IPS-20b (cell line): Measurements from ENCODE around the gene SPTBN5.
A peak's percentile ranks its signal among the peaks of the same experiment; 100 is the strongest.
"Not testable (repeated sequence)": the region's sequence is repeated elsewhere in the genome, so short reads cannot be mapped to it uniquely, and the experiment has no call there.

Experiments used
- H3K27ac ChIP-seq: one replicate; pipeline ENCODE4 v1.5.1; 2013; ENCODE audit warnings: low read length
- H3K27me3 ChIP-seq: 2 replicates; pipeline ENCODE4 v1.6.1; 2013; ENCODE audit warnings: mild to moderate bottlenecking, low read length, inconsistent platforms; ENCODE audit not compliant: insufficient read depth
- H3K36me3 ChIP-seq: 2 replicates; pipeline ENCODE4 v1.6.1; 2013; ENCODE audit warnings: low read depth, mild to moderate bottlenecking, inconsistent platforms, low read length, moderate library complexity; ENCODE audit not compliant: insufficient read depth
- H3K4me1 ChIP-seq: 2 replicates; pipeline ENCODE4 v1.6.1; 2013; ENCODE audit warnings: mild to moderate bottlenecking, control low read depth, inconsistent platforms, low read length, moderate library complexity; ENCODE audit not compliant: insufficient read depth
- H3K4me3 ChIP-seq: 2 replicates; pipeline ENCODE4 v1.5.1; 2013; ENCODE audit warnings: mild to moderate bottlenecking, low read length, inconsistent platforms
- H3K9ac ChIP-seq: 2 replicates; pipeline ENCODE4 v1.6.1; 2013; ENCODE audit warnings: low read depth, mild to moderate bottlenecking, inconsistent platforms, low read length, moderate library complexity
- H3K9me3 ChIP-seq: 2 replicates; pipeline ENCODE4 v1.6.1; 2013; ENCODE audit warnings: mild to moderate bottlenecking, low read depth, low read length, inconsistent platforms; ENCODE audit not compliant: insufficient read depth

The SPTBN5 gene

GRCh38 chr15:41832208-41832607 lies 61.6 kb downstream of the SPTBN5 start:
- Histone ChIP-seq H3K27me3 (peaks cover 6% of the 10 kb centered on the region; the same call in 1 of the 2 replicates), H3K9me3 (no peaks in the 10 kb centered on the region), H3K36me3 (peaks cover 10% of the 10 kb centered on the region), H3K9ac (no peak overlapping the region), H3K4me1 (0 out of 2 replicates have a peak, but pooled peaks cover 6% of the 10 kb centered on the region), H3K4me3 (no peak overlapping the region), H3K27ac (no peak overlapping the region)

GRCh38 chr15:41831291-41831690 lies 62.6 kb downstream of the SPTBN5 start:
- H3K27ac ChIP-seq, H3K9ac ChIP-seq, H3K27me3 ChIP-seq, H3K9me3 ChIP-seq, H3K4me1 ChIP-seq, H3K4me3 ChIP-seq: not testable (repeated sequence)
- peaks cover 10% of the 10 kb centered on the region for H3K36me3 ChIP-seq

- H3K27me3 ChIP-seq, result peaks cover 6% of the 10 kb centered on the region; the same call in 1 of the 2 replicates
- H3K4me1 ChIP-seq, result 0 out of 2 replicates have a peak, but pooled peaks cover 6% of the 10 kb centered on the region
Measured at GRCh38 chr15:41829959-41830646, 63.8 kb downstream of the SPTBN5 start.

DNA sequence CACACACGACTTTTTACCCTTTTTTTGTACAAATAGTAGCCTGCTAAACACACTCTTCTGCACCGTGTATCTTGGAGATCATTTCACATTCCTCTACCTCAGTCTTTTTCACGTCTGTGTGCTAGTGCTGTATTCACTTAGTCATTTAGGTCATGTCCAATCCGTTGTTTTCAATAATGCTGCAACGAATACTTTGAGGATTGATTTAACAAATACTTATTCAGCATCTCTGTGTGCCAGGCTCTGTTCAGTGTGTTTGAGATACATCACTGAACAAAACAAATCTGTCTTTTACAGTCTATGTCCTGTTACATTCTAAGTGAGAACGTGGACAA lies 65.1 kb downstream of the SPTBN5 start:
- no peak overlapping the region for H3K27ac ChIP-seq
- H3K4me3 ChIP-seq, result peak overlapping the region; percentile 92
- H3K36me3 ChIP-seq, result peaks cover 21% of the 10 kb centered on the region
- no peaks in the 10 kb centered on the region for H3K9me3 ChIP-seq
- H3K4me1 ChIP-seq, result 0 out of 2 replicates have a peak, but pooled peaks cover 6% of the 10 kb centered on the region
- H3K9ac ChIP-seq, result peak overlapping the region; percentile 88; the same call in 1 of the 2 replicates
- peaks cover 6% of the 10 kb centered on the region; the same call in 1 of the 2 replicates for H3K27me3 ChIP-seq

More at GRCh38 chr15:41829959-41830646, 63.8 kb downstream of the SPTBN5 start:
- Histone ChIP-seq H3K4me3 (no peak overlapping the region), H3K9ac (no peak overlapping the region), H3K27ac (no peak overlapping the region), H3K9me3 (no peaks in the 10 kb centered on the region), H3K36me3 (peaks cover 15% of the 10 kb centered on the region)

DNA sequence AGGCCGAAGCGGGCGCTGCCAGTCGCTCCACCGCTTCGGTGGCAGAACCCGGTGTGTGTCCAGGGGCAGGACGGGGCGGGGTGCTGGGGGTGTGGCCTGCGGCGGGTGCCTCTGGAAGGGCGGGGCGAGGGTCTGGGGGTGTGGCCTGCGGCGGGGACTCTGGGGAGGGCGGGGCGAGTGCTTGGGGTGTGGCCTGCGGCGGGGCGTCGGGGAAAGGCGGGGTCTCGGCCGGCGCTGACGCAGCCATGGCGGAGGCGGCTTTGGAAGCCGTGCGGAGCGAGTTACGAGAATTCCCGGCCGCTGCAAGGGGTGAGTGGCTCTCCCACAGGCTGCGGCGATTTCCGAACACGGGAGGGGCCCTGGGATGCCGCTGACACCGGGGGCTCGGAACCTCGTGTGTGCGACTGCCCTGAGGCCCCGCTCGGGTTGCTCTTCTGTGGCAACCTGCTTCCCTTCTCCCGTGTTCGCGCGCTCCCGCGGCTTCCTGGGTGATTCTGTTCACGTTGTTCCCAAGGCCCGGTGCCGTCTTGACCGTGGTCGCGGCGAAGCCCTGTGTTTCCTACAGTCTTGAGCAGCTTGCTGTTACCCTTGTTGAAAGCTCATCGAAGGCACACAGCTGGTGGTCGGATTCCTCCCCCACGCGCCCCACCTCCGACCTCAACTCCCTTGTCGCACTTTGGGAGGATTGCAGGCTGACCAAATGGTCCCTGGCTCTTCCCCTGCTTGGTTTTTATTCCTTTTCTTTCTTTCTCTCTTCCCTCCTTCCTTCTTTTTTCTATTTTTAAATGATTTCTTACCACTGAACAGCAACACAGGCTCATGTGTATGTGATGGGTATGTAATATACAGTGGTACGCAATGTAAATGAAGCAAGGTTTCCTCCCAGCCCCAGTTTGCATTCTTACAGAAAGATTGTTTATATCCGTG lies 65.7 kb downstream of the SPTBN5 start, which contains the start of gene JMJD7:
Gene JMJD7 (plus strand): TSS at position 213 of the 927 bp plus-strand sequence. CDS start 33 bp downstream, at position 246.
- H3K27ac ChIP-seq, result no peak within 1 kb of the TSS
- H3K9me3 ChIP-seq, result no peaks in the 10 kb centered on the region
- H3K9ac ChIP-seq, result peak within 1 kb of the TSS; percentile 88
- H3K27me3 ChIP-seq, result peaks cover 6% of the 10 kb centered on the region; the same call in 1 of the 2 replicates
- H3K4me1 ChIP-seq, result 0 out of 2 replicates have a peak, but pooled peaks cover 6% of the 10 kb centered on the region
- H3K4me3 ChIP-seq, result peak within 1 kb of the TSS; percentile 92
- peaks cover 21% of the 10 kb centered on the region for H3K36me3 ChIP-seq

DNA sequence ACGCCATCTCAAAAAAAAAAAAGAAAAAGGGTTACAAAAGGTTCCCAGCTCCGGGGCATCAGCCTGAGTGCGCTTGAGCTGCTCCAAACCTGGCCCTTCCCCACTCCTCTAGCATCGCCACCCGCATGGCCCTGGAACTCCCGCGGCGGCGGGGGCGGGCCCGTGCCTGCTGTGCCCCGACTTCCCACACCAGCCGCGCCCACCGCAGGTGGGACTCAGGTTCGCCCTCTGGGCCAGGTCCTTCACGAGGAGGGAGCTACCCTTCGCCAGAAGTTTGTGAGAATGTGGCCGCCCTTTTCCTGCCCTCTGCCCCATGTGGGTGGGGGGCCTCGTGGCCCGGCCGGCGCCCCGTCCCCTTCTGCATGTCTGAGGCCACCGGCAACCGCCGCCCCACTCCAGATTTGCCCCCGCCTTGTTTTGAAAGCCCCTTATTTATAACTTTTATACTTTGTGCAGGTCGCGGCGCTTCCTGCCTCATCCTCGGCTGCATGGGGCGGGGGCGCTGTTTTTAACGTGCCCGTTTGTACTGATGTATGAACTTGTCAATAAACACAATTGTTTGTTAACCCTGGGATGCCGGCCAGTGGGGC lies 66.5 kb downstream of the SPTBN5 start:
- Histone ChIP-seq H3K4me1 (0 out of 2 replicates have a peak, but pooled peaks cover 6% of the 10 kb centered on the region), H3K27ac (no peak overlapping the region), H3K9me3 (no peaks in the 10 kb centered on the region), H3K27me3 (peaks cover 6% of the 10 kb centered on the region; the same call in 1 of the 2 replicates), H3K36me3 (peaks cover 20% of the 10 kb centered on the region), H3K4me3 (peak overlapping the region; percentile 92), H3K9ac (peak overlapping the region; percentile 48; the same call in 1 of the 2 replicates)

DNA sequence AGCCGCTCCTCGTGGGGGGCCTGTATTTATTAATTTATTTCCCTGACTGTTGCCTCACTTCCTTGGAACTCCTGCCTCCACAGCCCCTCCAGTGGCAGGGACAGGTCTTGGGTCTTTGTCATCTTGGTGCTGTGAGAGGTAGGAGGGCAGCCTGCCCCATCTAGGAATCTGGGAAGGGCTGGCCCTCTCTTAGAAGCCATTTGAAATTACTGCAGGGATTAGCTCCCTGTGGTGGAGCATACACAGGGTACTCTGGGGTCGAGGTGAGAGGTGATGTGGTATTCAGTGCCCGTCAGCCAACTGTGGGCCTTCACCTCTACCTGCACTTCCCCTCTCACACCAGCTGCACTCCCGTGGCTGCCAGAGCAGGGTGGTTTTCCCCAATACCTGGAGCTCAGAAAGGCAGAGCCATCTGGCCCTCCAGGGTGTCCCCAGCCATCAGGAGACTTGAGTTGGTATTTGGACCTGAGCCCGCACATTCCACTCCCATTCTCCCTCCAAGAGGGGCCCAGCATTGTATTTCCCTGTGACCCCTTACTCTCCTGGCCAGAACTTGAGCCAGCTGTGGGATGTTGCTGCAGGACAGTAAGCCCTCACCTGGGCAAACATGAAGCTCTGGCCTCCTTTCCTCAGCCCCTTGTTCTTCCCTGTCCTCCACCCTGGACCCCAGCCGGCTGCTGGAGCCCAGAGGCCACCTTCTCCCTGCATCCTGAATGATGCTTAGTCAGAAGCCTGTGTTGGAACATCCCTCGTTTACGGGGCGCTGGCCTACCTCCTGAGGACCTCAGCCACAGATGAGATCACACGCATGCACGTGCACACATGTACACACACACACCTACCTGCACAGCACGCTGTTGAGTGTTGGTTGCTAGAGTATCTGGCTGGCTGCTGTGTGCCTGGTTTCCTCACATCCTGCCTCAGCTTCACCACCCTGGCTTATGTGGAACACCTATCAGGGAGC lies 68.0 kb downstream of the SPTBN5 start:
- Histone ChIP-seq H3K36me3 (peaks cover 11% of the 10 kb centered on the region), H3K9me3 (no peaks in the 10 kb centered on the region), H3K4me1 (0 out of 2 replicates have a peak, but pooled peaks cover 6% of the 10 kb centered on the region), H3K27ac (no peak overlapping the region), H3K9ac (no peak overlapping the region), H3K27me3 (peaks cover 6% of the 10 kb centered on the region; the same call in 1 of the 2 replicates), H3K4me3 (no peak overlapping the region)

DNA sequence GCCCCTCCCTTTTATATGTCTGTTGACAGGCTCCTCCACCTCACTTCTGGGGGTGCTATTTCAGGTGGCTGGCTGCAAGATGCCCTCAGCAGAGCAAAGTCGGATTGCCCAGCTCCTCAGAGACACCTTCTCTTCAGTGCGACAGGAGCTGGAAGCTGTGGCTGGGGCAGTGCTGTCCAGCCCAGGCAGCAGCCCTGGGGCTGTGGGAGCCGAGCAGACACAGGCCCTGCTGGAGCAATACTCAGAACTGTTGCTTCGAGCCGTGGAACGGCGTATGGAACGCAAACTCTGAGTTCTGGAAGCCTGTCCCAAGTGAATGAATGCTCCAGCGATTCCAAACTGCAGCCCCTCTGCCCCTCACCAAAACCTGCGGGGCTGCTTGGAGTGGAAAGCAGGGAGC lies 68.7 kb downstream of the SPTBN5 start:
- no peak overlapping the region for H3K9ac ChIP-seq
- H3K4me3 ChIP-seq, result no peak overlapping the region
- H3K27ac ChIP-seq, result no peak overlapping the region
- no peaks in the 10 kb centered on the region for H3K9me3 ChIP-seq
- H3K27me3 ChIP-seq, result peaks cover 6% of the 10 kb centered on the region; the same call in 1 of the 2 replicates
- peaks cover 14% of the 10 kb centered on the region for H3K36me3 ChIP-seq
- 0 out of 2 replicates have a peak, but pooled peaks cover 6% of the 10 kb centered on the region for H3K4me1 ChIP-seq

- H3K36me3 ChIP-seq, result peaks cover 14% of the 10 kb centered on the region
- H3K9ac ChIP-seq, result no peak overlapping the region
- no peak overlapping the region for H3K27ac ChIP-seq
- no peak overlapping the region for H3K4me3 ChIP-seq
- 0 out of 2 replicates have a peak, but pooled peaks cover 6% of the 10 kb centered on the region for H3K4me1 ChIP-seq
- no peaks in the 10 kb centered on the region for H3K9me3 ChIP-seq
- H3K27me3 ChIP-seq, result peaks cover 6% of the 10 kb centered on the region; the same call in 1 of the 2 replicates
Measured at GRCh38 chr15:41824062-41824745, 69.6 kb downstream of the SPTBN5 start.

DNA sequence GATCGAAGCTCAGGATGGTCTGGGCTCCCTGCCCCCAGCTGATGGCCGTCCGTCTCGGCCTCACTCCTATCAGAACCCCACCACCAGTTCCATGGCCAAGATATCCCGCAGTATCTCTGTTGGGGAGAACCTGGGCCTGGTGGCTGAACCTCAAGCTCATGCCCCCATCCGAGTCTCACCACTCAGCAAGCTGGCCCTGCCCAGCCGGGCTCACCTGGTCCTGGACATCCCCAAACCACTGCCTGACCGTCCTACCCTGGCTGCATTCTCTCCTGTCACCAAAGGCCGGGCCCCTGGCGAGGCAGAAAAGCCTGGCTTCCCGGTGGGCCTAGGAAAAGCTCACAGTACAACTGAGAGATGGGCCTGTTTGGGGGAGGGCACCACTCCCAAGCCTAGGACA lies 70.4 kb downstream of the SPTBN5 start:
- peaks cover under 1% of the 10 kb centered on the region; the same call in 1 of the 2 replicates for H3K27me3 ChIP-seq

More for the DNA sequence above, 70.4 kb downstream of the SPTBN5 start:
- Histone ChIP-seq H3K4me3 (no peak overlapping the region), H3K36me3 (peaks cover 20% of the 10 kb centered on the region), H3K9ac (no peak overlapping the region), H3K4me1 (0 out of 2 replicates have a peak, but pooled peaks cover under 1% of the 10 kb centered on the region), H3K27ac (no peak overlapping the region), H3K9me3 (no peaks in the 10 kb centered on the region)
